ENCODE data around the gene SH3BGRL3.

DNA sequence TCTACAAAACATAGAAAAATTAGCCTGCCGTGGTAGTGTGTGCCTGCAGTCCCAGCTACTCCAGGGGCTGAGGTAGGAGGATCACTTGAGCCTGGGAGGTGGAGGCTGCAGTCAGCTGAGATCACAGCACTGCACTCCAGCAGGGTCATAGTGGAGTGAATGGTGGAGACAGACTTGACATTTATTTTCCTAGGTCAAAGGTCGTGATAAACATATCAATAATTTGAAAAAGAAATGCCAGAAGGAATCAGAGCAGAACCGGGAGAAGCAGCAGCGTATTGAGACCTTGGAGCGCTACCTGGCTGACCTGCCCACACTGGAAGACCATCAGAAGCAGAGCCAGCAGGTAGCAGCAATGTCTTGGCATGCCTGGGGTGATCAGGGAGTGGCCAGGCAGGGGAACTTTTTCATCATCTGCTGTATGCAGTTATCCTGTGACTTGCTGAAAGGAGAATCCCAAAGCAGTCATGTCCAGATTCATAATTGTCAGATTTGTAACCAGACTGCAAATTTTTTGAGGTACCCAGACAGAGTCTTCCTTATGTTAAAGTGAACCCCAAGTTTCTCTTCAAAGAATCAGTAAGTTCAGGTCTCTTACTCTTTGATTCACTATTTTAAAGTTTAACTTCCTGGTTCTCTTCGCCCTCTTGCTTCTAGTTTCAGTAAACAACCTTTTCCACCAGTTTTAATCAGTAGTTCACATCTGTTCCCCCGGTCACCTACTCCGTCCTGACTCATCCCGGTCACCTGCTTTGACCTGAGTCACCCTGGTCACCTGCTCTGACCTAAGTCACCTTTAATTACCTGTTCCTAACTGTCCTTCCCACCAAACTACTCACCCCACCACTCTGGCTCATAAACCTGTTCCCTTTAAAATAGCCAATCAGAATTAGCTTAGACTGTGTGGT lies 11.3 kb upstream of the SH3BGRL3 start:
- TF ChIP-seq, protein P1, sequence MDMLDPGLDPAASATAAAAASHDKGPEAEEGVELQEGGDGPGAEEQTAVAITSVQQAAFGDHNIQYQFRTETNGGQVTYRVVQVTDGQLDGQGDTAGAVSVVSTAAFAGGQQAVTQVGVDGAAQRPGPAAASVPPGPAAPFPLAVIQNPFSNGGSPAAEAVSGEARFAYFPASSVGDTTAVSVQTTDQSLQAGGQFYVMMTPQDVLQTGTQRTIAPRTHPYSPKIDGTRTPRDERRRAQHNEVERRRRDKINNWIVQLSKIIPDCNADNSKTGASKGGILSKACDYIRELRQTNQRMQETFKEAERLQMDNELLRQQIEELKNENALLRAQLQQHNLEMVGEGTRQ (IDR thresholded peaks at IDR 0.05): no peak
- TF ChIP-seq, protein P2, sequence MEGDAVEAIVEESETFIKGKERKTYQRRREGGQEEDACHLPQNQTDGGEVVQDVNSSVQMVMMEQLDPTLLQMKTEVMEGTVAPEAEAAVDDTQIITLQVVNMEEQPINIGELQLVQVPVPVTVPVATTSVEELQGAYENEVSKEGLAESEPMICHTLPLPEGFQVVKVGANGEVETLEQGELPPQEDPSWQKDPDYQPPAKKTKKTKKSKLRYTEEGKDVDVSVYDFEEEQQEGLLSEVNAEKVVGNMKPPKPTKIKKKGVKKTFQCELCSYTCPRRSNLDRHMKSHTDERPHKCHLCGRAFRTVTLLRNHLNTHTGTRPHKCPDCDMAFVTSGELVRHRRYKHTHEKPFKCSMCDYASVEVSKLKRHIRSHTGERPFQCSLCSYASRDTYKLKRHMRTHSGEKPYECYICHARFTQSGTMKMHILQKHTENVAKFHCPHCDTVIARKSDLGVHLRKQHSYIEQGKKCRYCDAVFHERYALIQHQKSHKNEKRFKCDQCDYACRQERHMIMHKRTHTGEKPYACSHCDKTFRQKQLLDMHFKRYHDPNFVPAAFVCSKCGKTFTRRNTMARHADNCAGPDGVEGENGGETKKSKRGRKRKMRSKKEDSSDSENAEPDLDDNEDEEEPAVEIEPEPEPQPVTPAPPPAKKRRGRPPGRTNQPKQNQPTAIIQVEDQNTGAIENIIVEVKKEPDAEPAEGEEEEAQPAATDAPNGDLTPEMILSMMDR (IDR thresholded peaks at IDR 0.05): no peak
- TF ChIP-seq POLR2A (IDR thresholded peaks at IDR 0.05; ENCODE audit: low read length) (no peak), JUN (IDR thresholded peaks at IDR 0.05) (no peak), CEBPB (IDR thresholded peaks at IDR 0.05) (no peak), RAD21 (conservative IDR thresholded peaks at IDR 0.05 in 1 of 2, IDR thresholded peaks at IDR 0.05 in 1 of 2) (no peak), EHMT2 (IDR thresholded peaks at IDR 0.05; ENCODE audit: low read depth) (no peak)

Data from A549 (cell line).